ENCODE measurements around the gene ZNRD2.
A peak's percentile ranks its signal among the peaks of the same experiment; 100 is the strongest.

The ZNRD2 gene

DNA sequence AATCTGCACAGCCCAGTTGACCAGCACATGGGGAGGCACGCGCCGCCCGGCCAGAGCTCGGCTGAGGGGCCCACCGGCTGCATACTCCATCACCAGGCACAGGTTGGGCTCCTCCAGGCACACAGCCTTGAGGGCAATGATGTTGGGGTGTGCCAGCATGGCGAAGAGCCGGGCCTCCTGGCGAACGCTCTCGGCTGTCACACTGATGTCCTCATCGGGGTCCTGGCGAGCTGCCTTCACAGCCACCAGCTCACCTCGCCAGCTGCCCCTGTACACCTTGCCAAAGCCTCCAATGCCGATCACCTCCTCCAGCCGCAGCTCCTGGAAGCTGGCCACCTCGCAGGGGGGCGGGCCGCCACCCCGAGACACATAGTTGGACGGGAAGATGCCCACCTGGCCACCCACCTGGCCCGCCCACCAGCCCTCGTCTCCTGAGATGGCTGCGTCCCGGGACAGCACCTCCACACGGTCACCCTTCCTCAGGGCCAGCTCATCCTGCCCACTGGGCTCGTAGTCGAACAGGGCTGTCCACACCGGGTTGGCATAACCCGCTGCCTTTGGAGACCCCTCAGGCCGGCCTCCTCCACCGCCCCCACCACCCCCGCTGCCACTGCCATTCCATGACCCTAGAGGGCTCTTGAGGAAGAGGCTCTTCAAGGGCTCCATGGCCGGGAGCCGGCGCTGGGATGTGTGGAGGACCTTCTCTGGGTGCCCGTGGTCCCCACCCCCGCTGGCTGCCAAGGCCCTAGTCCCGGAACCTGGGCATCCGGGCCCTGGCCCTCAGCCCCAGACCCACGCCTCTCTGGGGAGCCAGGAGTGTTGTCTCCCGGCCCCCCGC, 43.0 kb downstream of the ZNRD2 start (continued):
- TF ChIP-seq ZBTB21 (tag by site-specific recombination; IDR thresholded peaks at IDR 0.05) (no peak), ZFHX2 (tag by site-specific recombination; conservative IDR thresholded peaks at IDR 0.05) (peak; percentile 59)

DNA sequence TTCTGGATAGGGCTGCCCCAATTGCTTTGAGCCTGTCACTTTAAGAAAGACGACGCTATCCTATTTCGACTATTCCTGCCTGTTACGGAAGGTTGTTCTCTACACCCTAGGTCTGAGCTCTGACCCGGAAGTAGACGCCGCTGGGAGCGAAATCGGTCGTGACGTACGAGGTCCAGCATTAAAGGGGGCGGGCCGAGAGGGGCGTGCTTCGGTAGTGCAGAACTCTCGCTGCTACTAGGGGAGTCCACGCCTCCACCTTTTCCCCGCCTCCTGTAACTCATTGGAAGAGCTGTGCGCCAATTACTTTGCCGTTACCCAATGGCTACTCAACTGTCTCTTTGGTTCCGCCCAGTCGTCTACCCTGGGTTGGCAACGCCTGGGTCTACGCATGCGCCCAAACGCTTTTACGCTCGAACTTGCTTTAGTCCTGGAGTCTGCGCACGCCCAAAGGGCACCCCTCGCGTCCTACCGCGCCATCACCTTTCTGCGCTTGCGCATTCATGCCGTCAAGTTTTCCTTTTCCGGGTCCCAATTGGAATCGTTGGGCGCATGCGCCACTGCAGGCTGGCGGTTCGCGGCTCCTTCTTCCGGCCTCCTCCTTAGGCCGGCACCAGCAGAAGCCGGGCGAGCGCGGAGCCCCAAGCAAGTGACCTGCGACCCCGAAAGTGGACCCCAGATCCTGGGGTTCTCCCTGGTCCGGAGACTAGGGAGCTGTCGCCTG, 45.1 kb downstream of the ZNRD2 start, which contains the start of gene PCNX3:
TSS of gene PCNX3 (plus strand) at position 548 of the 721 bp plus-strand sequence. CDS start 536 bp downstream, outside the sequence.
- CTCF ChIA-PET = interaction anchor here (0.5 to 3.8 kb wide), 9 partner anchors 16 to 270 kb away, joined by 3 to 22 read pairs (median 4); partner anchors contain the start of gene MUS81
- POLR2A ChIA-PET = interaction anchor here (0.7 to 2.5 kb wide), 38 partner anchors 9 to 387 kb away, joined by 3 to 20 read pairs (median 6); partner anchors contain the start of genes BANF1, CCDC85B, CFL1 and EHBP1L1
- peak within 1 kb of the TSS; percentile 79 for H3K27ac ChIP-seq (ENCODE audit: extremely low read depth, low read depth, low read length)
- no peaks in the 10 kb centered on the region for H3K9me3 ChIP-seq (ENCODE audit: control insufficient read depth, insufficient read depth, low read depth, low read length)
- H3K4me3 ChIP-seq (ENCODE audit: low read depth, low read length) = peak within 1 kb of the TSS; percentile 91
- peaks cover 0 to 61% of the 10 kb centered on the region in 2 experiments; a peak in 1 of 3 replicates for H3K36me3 ChIP-seq (ENCODE audit: control insufficient read depth in 2 of 2, insufficient read depth in 1 of 2, low read length in 2 of 2)
- no peaks in the 10 kb centered on the region for H3K4me1 ChIP-seq (ENCODE audit: control insufficient read depth, insufficient read depth, low read length)
- TF ChIP-seq, protein P1, sequence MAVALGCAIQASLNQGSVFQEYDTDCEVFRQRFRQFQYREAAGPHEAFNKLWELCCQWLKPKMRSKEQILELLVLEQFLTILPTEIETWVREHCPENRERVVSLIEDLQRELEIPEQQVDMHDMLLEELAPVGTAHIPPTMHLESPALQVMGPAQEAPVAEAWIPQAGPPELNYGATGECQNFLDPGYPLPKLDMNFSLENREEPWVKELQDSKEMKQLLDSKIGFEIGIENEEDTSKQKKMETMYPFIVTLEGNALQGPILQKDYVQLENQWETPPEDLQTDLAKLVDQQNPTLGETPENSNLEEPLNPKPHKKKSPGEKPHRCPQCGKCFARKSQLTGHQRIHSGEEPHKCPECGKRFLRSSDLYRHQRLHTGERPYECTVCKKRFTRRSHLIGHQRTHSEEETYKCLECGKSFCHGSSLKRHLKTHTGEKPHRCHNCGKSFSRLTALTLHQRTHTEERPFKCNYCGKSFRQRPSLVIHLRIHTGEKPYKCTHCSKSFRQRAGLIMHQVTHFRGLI (tag by site-specific recombination; IDR thresholded peaks at IDR 0.05) = no peak
- TF ChIP-seq, protein P2, sequence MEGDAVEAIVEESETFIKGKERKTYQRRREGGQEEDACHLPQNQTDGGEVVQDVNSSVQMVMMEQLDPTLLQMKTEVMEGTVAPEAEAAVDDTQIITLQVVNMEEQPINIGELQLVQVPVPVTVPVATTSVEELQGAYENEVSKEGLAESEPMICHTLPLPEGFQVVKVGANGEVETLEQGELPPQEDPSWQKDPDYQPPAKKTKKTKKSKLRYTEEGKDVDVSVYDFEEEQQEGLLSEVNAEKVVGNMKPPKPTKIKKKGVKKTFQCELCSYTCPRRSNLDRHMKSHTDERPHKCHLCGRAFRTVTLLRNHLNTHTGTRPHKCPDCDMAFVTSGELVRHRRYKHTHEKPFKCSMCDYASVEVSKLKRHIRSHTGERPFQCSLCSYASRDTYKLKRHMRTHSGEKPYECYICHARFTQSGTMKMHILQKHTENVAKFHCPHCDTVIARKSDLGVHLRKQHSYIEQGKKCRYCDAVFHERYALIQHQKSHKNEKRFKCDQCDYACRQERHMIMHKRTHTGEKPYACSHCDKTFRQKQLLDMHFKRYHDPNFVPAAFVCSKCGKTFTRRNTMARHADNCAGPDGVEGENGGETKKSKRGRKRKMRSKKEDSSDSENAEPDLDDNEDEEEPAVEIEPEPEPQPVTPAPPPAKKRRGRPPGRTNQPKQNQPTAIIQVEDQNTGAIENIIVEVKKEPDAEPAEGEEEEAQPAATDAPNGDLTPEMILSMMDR (tag by site-specific recombination; IDR thresholded peaks at IDR 0.05) = no peak
- TF ChIP-seq ZNF777 (tag by site-specific recombination; IDR thresholded peaks at IDR 0.05; ENCODE audit: borderline replicate concordance) (no peak), ZIC2 (tag by site-specific recombination; IDR thresholded peaks at IDR 0.05) (no peak), ZNF138 (tag by site-specific recombination; IDR thresholded peaks at IDR 0.05; ENCODE audit: borderline replicate concordance) (no peak), ZBTB21 (tag by site-specific recombination; IDR thresholded peaks at IDR 0.05) (peak; percentile 98), ZNF596 (tag by site-specific recombination; IDR thresholded peaks at IDR 0.05) (no peak), ZNF157 (tag by site-specific recombination; IDR thresholded peaks at IDR 0.05) (no peak), KLF7 (tag by site-specific recombination; IDR thresholded peaks at IDR 0.05; ENCODE audit: borderline replicate concordance) (0 out of 2 replicates have a peak, but pooled peaks have one; percentile 41), ZFP69B (tag by site-specific recombination; IDR thresholded peaks at IDR 0.05) (peak; percentile 31; the same call in 1 of the 2 replicates), ZSCAN23 (tag by site-specific recombination; IDR thresholded peaks at IDR 0.05) (no peak), ZXDB (tag by site-specific recombination; IDR thresholded peaks at IDR 0.05) (peak; percentile 67), ZNF223 (tag by site-specific recombination; IDR thresholded peaks at IDR 0.05) (no peak), ZNF211 (tag by site-specific recombination; IDR thresholded peaks at IDR 0.05; ENCODE audit: low read depth) (no peak), KLF9 (tag by site-specific recombination; IDR thresholded peaks at IDR 0.05; ENCODE audit: low read depth) (peak; percentile 98), SP7 (tag by site-specific recombination; IDR thresholded peaks at IDR 0.05) (peak; percentile 33; the same call in 1 of the 2 replicates), RBAK (tag by site-specific recombination; IDR thresholded peaks at IDR 0.05) (no peak), KLF16 (tag by site-specific recombination; IDR thresholded peaks at IDR 0.05) (peak; percentile 65)
- TF ChIP-seq, protein P3, sequence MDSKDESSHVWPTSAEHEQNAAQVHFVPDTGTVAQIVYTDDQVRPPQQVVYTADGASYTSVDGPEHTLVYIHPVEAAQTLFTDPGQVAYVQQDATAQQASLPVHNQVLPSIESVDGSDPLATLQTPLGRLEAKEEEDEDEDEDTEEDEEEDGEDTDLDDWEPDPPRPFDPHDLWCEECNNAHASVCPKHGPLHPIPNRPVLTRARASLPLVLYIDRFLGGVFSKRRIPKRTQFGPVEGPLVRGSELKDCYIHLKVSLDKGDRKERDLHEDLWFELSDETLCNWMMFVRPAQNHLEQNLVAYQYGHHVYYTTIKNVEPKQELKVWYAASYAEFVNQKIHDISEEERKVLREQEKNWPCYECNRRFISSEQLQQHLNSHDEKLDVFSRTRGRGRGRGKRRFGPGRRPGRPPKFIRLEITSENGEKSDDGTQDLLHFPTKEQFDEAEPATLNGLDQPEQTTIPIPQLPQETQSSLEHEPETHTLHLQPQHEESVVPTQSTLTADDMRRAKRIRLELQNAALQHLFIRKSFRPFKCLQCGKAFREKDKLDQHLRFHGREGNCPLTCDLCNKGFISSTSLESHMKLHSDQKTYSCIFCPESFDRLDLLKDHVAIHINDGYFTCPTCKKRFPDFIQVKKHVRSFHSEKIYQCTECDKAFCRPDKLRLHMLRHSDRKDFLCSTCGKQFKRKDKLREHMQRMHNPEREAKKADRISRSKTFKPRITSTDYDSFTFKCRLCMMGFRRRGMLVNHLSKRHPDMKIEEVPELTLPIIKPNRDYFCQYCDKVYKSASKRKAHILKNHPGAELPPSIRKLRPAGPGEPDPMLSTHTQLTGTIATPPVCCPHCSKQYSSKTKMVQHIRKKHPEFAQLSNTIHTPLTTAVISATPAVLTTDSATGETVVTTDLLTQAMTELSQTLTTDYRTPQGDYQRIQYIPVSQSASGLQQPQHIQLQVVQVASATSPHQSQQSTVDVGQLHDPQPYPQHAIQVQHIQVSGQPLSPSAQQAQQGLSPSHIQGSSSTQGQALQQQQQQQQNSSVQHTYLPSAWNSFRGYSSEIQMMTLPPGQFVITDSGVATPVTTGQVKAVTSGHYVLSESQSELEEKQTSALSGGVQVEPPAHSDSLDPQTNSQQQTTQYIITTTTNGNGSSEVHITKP (tag by site-specific recombination; IDR thresholded peaks at IDR 0.05) = peak; percentile 74
- TF ChIP-seq, protein P4, sequence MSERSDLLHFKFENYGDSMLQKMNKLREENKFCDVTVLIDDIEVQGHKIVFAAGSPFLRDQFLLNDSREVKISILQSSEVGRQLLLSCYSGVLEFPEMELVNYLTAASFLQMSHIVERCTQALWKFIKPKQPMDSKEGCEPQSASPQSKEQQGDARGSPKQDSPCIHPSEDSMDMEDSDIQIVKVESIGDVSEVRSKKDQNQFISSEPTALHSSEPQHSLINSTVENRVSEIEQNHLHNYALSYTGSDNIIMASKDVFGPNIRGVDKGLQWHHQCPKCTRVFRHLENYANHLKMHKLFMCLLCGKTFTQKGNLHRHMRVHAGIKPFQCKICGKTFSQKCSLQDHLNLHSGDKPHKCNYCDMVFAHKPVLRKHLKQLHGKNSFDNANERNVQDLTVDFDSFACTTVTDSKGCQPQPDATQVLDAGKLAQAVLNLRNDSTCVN (tag by site-specific recombination; optimal IDR thresholded peaks at IDR 0.05) = peak; percentile 45
- TF ChIP-seq, protein P5, sequence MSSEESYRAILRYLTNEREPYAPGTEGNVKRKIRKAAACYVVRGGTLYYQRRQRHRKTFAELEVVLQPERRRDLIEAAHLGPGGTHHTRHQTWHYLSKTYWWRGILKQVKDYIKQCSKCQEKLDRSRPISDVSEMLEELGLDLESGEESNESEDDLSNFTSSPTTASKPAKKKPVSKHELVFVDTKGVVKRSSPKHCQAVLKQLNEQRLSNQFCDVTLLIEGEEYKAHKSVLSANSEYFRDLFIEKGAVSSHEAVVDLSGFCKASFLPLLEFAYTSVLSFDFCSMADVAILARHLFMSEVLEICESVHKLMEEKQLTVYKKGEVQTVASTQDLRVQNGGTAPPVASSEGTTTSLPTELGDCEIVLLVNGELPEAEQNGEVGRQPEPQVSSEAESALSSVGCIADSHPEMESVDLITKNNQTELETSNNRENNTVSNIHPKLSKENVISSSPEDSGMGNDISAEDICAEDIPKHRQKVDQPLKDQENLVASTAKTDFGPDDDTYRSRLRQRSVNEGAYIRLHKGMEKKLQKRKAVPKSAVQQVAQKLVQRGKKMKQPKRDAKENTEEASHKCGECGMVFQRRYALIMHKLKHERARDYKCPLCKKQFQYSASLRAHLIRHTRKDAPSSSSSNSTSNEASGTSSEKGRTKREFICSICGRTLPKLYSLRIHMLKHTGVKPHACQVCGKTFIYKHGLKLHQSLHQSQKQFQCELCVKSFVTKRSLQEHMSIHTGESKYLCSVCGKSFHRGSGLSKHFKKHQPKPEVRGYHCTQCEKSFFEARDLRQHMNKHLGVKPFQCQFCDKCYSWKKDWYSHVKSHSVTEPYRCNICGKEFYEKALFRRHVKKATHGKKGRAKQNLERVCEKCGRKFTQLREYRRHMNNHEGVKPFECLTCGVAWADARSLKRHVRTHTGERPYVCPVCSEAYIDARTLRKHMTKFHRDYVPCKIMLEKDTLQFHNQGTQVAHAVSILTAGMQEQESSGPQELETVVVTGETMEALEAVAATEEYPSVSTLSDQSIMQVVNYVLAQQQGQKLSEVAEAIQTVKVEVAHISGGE (tag by site-specific recombination; conservative IDR thresholded peaks at IDR 0.05; ENCODE audit: low read depth) = peak; percentile 89
